KMS-11 (cell line): Measurements from ENCODE around the gene C16orf74.

ENCODE experiments used
- H2AFZ ChIP-seq: fragments of 200-600 bp; sonication (generic); 2 replicates; pipeline ENCODE4 v1.6.1; 2016; ENCODE audit warnings: antibody characterized with exemption, mixed run types, low read depth
- H3K27ac ChIP-seq: fragments of 200-600 bp; sonication (generic); 2 replicates; pipeline ENCODE4 v1.6.1; 2016; ENCODE audit warnings: mild to moderate bottlenecking, mixed run types
- H3K27me3 ChIP-seq: fragments of 200-600 bp; sonication (generic); 2 replicates; pipeline ENCODE4 v1.6.1; 2017; ENCODE audit warnings: mild to moderate bottlenecking, low read depth, mixed run types, moderate library complexity; ENCODE audit not compliant: insufficient read depth
- H3K36me3 ChIP-seq: fragments of 200-600 bp; sonication (generic); 2 replicates; pipeline ENCODE4 v1.6.1; 2017; ENCODE audit warnings: mild to moderate bottlenecking, mixed run types; ENCODE audit not compliant: insufficient read depth
- H3K4me1 ChIP-seq: fragments of 200-600 bp; sonication (generic); 2 replicates; pipeline ENCODE4 v1.6.1; 2016; ENCODE audit warnings: mild to moderate bottlenecking, low read depth, mixed run types; ENCODE audit not compliant: poor library complexity, severe bottlenecking
- H3K4me2 ChIP-seq: fragments of 200-600 bp; sonication (generic); 2 replicates; pipeline ENCODE4 v1.7.0; 2016; ENCODE audit warnings: mild to moderate bottlenecking, mixed run types
- H3K4me3 ChIP-seq: fragments of 200-600 bp; sonication (generic); IDR thresholded peaks from 2 replicates; pipeline ENCODE4 v1.6.1; 2017; ENCODE audit warnings: low read depth, low read length, mixed read lengths; ENCODE audit not compliant: insufficient read depth
- H3K79me2 ChIP-seq: fragments of 200-600 bp; sonication (generic); 2 replicates; pipeline ENCODE4 v1.6.1; 2016; ENCODE audit warnings: low read depth, mixed run types; ENCODE audit not compliant: insufficient read depth
- H3K9ac ChIP-seq: fragments of 200-600 bp; sonication (generic); 2 replicates; pipeline ENCODE4 v1.6.1; 2016; ENCODE audit warnings: mild to moderate bottlenecking, mixed run types
- H4K20me1 ChIP-seq: fragments of 200-600 bp; sonication (generic); 2 replicates; pipeline ENCODE4 v1.6.1; 2016; ENCODE audit warnings: mild to moderate bottlenecking, mixed run types; ENCODE audit not compliant: insufficient read depth
- TF ChIP-seq, protein P1 (sequence below): fragments of 200-600 bp; sonication (generic); conservative IDR thresholded peaks from 2 replicates; pipeline ENCODE4 v1.6.1; 2017; ENCODE audit warnings: low read depth, mild to moderate bottlenecking, antibody characterized with exemption, low read length, moderate library complexity, mixed read lengths

C16orf74 gene

GRCh38 chr16:85668676-85669424 is 82.0 kb downstream of the C16orf74 start:
- no peak overlapping the region for H2AFZ ChIP-seq
- H3K4me3 ChIP-seq: no peak overlapping the region
- no peaks in the 10 kb centered on the region for H4K20me1 ChIP-seq
- TF ChIP-seq, protein P1, sequence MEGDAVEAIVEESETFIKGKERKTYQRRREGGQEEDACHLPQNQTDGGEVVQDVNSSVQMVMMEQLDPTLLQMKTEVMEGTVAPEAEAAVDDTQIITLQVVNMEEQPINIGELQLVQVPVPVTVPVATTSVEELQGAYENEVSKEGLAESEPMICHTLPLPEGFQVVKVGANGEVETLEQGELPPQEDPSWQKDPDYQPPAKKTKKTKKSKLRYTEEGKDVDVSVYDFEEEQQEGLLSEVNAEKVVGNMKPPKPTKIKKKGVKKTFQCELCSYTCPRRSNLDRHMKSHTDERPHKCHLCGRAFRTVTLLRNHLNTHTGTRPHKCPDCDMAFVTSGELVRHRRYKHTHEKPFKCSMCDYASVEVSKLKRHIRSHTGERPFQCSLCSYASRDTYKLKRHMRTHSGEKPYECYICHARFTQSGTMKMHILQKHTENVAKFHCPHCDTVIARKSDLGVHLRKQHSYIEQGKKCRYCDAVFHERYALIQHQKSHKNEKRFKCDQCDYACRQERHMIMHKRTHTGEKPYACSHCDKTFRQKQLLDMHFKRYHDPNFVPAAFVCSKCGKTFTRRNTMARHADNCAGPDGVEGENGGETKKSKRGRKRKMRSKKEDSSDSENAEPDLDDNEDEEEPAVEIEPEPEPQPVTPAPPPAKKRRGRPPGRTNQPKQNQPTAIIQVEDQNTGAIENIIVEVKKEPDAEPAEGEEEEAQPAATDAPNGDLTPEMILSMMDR: no peak
- 0 out of 2 replicates have a peak, but pooled peaks cover 4% of the 10 kb centered on the region for H3K79me2 ChIP-seq
- no peaks in the 10 kb centered on the region for H3K4me1 ChIP-seq
- no peaks in the 10 kb centered on the region for H3K27me3 ChIP-seq
- H3K4me2 ChIP-seq: no peak overlapping the region
- H3K36me3 ChIP-seq: 0 out of 2 replicates have a peak, but pooled peaks cover 6% of the 10 kb centered on the region
- no peak overlapping the region for H3K27ac ChIP-seq
- H3K9ac ChIP-seq: no peak overlapping the region

DNA sequence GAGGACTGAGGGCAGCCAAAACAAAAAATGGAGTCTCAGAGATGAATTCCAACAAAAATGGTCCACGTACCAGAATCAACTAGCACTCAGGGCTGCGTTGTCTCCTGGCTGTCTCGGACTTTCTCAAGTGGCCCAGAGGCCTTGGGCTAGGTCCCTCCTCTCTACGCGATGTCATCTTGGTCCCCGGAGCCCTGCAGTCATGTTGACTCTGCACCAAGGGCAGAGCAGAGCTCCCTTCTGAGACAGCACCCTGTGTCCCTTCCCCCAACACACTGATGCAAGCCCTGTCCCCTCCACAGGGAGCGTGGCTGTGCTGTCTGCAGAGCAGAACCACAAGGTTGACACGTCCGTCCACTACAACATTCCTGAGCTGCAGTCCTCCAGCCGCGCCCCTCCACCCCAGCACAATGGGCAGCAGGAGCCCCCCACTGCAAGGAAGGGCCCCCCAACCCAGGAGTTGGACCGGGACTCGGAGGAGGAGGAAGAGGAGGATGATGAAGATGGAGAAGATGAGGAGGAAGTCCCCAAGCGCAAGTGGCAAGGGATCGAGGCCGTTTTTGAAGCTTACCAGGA is 83.0 kb downstream of the C16orf74 start:
- Histone ChIP-seq H2AFZ (no peak overlapping the region), H3K36me3 (0 out of 2 replicates have a peak, but pooled peaks cover 6% of the 10 kb centered on the region)

DNA sequence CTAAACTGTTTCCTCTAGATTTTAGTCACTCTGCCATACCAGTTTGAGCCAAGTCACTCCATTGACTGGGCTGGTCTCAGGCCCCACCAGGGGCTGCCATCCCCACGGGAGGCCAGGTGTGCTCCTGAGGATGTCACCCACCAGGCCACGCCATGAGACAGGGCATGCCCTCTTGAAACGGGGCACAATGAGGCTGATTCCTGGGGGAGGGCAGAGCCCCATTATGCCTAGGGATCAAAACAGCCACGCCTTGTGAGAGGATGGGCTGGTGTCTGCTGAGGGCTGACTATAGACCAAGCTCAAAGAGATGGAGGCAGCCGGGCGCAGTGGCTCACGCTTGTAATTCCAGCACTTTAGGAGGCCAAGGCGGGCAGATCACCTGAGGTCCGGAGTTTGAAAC is 83.6 kb downstream of the C16orf74 start:
- Histone ChIP-seq H3K79me2 (no peaks in the 10 kb centered on the region), H2AFZ (no peak overlapping the region), H3K4me2 (no peak overlapping the region), H3K27ac (no peak overlapping the region), H4K20me1 (no peaks in the 10 kb centered on the region), H3K36me3 (0 out of 2 replicates have a peak, but pooled peaks cover 3% of the 10 kb centered on the region), H3K27me3 (no peaks in the 10 kb centered on the region), H3K4me3 (no peak overlapping the region), H3K9ac (no peak overlapping the region), H3K4me1 (no peaks in the 10 kb centered on the region)
- TF ChIP-seq, protein P1: no peak

More for the DNA sequence above, 83.0 kb downstream of the C16orf74 start:
- no peaks in the 10 kb centered on the region for H3K4me1 ChIP-seq
- no peak overlapping the region for H3K27ac ChIP-seq
- no peaks in the 10 kb centered on the region for H4K20me1 ChIP-seq
- TF ChIP-seq, protein P1: no peak
- no peak overlapping the region for H3K4me3 ChIP-seq
- no peaks in the 10 kb centered on the region for H3K27me3 ChIP-seq
- no peak overlapping the region for H3K4me2 ChIP-seq
- H3K9ac ChIP-seq: no peak overlapping the region
- 0 out of 2 replicates have a peak, but pooled peaks cover 2% of the 10 kb centered on the region for H3K79me2 ChIP-seq

GRCh38 chr16:85665929-85666328 is 85.0 kb downstream of the C16orf74 start:
- Histone ChIP-seq H3K27ac (no peak overlapping the region), H3K36me3 (no peaks in the 10 kb centered on the region), H3K4me1 (no peaks in the 10 kb centered on the region), H4K20me1 (no peaks in the 10 kb centered on the region), H3K79me2 (no peaks in the 10 kb centered on the region), H2AFZ (no peak overlapping the region), H3K4me3 (no peak overlapping the region), H3K9ac (no peak overlapping the region), H3K27me3 (no peaks in the 10 kb centered on the region), H3K4me2 (no peak overlapping the region)
- TF ChIP-seq, protein P1: no peak
